GM12872 (cell line): ENCODE results near the gene AKAP10.

ENCODE experiments used
- TF ChIP-seq, protein P1 (sequence below): IDR thresholded peaks from 3 replicates; pipeline ENCODE4 v1.5.1; 2011; ENCODE audit warnings: low read depth, mild to moderate bottlenecking, low read length, moderate library complexity; ENCODE audit not compliant: insufficient read depth

Gene AKAP10

DNA sequence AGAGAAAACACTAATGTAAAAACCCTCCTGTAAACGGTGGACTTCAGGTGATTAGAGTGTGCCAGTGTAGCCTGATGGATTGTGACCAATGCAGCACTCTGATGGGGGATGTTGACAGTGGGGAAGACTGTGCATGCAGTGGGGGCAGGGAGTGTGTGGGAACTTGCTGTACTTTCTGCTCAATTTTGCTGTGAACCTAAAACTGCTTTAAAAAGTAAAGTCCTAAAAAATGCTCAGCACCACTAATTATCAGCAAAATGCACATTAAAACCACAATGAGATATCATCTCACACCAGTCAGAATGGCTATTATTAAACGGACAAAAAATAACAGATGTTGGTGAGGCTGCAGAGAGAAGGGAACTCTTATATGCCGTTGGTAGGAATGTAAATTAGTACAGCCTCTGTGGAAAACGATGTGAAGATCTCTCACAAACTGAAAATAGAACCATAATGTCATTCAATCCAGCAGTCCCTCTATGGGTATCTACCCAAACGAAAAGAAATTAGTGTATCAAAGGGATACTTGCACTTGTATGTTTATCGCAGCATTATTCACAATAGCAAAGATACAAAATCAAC is 100.2 kb downstream of the AKAP10 start:
- TF ChIP-seq, protein P1, sequence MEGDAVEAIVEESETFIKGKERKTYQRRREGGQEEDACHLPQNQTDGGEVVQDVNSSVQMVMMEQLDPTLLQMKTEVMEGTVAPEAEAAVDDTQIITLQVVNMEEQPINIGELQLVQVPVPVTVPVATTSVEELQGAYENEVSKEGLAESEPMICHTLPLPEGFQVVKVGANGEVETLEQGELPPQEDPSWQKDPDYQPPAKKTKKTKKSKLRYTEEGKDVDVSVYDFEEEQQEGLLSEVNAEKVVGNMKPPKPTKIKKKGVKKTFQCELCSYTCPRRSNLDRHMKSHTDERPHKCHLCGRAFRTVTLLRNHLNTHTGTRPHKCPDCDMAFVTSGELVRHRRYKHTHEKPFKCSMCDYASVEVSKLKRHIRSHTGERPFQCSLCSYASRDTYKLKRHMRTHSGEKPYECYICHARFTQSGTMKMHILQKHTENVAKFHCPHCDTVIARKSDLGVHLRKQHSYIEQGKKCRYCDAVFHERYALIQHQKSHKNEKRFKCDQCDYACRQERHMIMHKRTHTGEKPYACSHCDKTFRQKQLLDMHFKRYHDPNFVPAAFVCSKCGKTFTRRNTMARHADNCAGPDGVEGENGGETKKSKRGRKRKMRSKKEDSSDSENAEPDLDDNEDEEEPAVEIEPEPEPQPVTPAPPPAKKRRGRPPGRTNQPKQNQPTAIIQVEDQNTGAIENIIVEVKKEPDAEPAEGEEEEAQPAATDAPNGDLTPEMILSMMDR = no peak

- TF ChIP-seq, protein P1 = no peak
Observed at GRCh38 chr17:19876529-19877161, 101.0 kb downstream of the AKAP10 start.

DNA sequence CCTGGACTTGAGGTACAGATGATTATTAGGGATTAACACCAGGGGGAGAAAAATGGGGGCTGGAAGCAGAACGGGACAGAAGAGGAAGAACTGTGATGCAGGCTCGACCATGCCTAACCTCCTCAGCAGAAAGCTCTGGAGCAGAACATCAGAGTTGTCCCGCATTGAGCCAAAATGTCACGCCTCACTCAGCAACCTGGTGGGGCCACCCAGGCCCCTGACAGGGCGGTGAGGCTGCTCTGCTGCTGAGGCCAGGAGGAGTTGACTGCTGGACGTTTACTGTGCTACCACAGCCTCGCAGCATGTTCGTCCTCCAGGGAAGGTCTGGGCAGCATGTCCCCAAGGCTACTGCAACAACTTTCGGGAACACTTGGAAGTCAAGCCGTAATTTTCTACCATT is 103.4 kb downstream of the AKAP10 start:
- TF ChIP-seq, protein P1 = no peak

- TF ChIP-seq, protein P1 = no peak
Observed at GRCh38 chr17:19873346-19873745, 104.3 kb downstream of the AKAP10 start.

DNA sequence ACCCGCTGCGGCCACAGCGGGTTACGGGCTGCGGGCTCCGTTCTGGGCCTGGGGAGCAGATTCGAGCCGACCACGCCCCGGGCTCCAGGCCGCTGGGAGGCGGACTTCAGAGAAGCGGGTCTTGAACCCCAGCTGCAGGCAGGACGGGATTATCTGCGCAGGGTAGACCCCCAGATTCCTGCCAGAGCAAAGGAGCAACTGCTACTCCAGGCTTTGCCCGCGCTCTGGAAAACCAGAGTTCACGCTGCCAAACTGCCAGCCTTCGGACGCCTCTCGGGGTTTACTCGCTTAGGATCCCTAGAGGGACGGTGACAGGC is 109.6 kb downstream of the AKAP10 start:
- TF ChIP-seq, protein P1 = no peak

- TF ChIP-seq, protein P1 = no peak
Observed at GRCh38 chr17:19867329-19868078, 110.1 kb downstream of the AKAP10 start, which contains the start of gene ULK2. TSS of gene ULK2 (minus strand) at chr17:19867936. CDS start at chr17:19867417, 519 bp downstream.

DNA sequence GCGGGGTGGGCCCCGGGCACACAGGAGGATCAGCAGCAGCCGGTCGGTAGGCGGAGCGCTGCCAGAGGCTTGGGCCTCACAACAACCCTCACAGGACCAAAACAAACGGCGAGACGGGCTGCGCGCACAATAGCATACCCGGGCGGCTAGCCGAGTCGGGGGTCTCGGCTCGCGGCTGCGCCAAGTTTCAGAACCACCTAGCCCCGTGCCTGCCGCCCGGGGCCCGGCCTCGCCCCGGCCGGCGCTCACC is 110.6 kb downstream of the AKAP10 start:
- TF ChIP-seq, protein P1 = no peak
